Astrocyte (in vitro differentiated cells and primary cell): Measurements from ENCODE around the gene PRMT2. TPM values are rescaled to one million over a fixed set of nuclear protein-coding genes. Genes with fewer than 3 reads are reported as not detected.
A peak's percentile ranks its signal among the peaks of the same experiment; 100 is the strongest.

Experiments used
- DNase-seq: peaks from one replicate; pipeline ENCODE4 v3.0.0-alpha.2; 2010; ENCODE audit warnings: low read depth
- FAIRE-seq: peaks from 2 replicates; lab custom pipeline; 2011; peaks lifted over from hg19 to GRCh38; lab: Jason Lieb, UNC
- H2AFZ ChIP-seq: 2 replicates; pipeline ENCODE4 v1.6.0; 2012; ENCODE audit warnings: low read depth, low read length, inconsistent platforms
- H3K27ac ChIP-seq: 2 replicates; pipeline ENCODE4 v1.5.1; 2011; ENCODE audit warnings: low read depth, low read length, inconsistent platforms
- H3K27me3 ChIP-seq: 2 replicates; pipeline ENCODE4 v1.6.0; 2011; ENCODE audit warnings: low read length, inconsistent platforms; ENCODE audit not compliant: insufficient read depth
- H3K36me3 ChIP-seq: 2 replicates; pipeline ENCODE4 v1.5.1; 2011; ENCODE audit warnings: low read length, inconsistent platforms; ENCODE audit not compliant: insufficient read depth
- H3K4me1 ChIP-seq: 2 replicates; pipeline ENCODE4 v1.5.1; 2011; ENCODE audit warnings: low read length, inconsistent platforms; ENCODE audit not compliant: insufficient read depth
- H3K4me2 ChIP-seq: 2 replicates; pipeline ENCODE4 v1.6.0; 2012; ENCODE audit warnings: low read length, inconsistent platforms
- H3K4me3 ChIP-seq: 2 replicates; pipeline ENCODE4 v1.5.1; 2011; ENCODE audit warnings: low read depth, mild to moderate bottlenecking, low read length, inconsistent platforms; ENCODE audit not compliant: insufficient read depth
- H3K79me2 ChIP-seq: 2 replicates; pipeline ENCODE4 v1.6.0; 2012; ENCODE audit warnings: mild to moderate bottlenecking, low read length, inconsistent platforms; ENCODE audit not compliant: insufficient read depth
- H3K9ac ChIP-seq: 2 replicates; pipeline ENCODE4 v1.6.0; 2012; ENCODE audit warnings: mild to moderate bottlenecking, low read length, inconsistent platforms
- H3K9me3 ChIP-seq: 2 replicates; pipeline ENCODE4 v1.5.1; 2012; ENCODE audit warnings: low read depth, mild to moderate bottlenecking, low read length, inconsistent platforms; ENCODE audit not compliant: insufficient read depth
- H4K20me1 ChIP-seq: 2 replicates; pipeline ENCODE4 v1.6.0; 2012; ENCODE audit warnings: low read length, inconsistent platforms; ENCODE audit not compliant: insufficient read depth
- H3K27ac Mint-ChIP-seq: one replicate; pipeline ENCODE4 v1.8.0; 2021; ENCODE audit warnings: mild to moderate bottlenecking, mixed read lengths; ENCODE audit not compliant: unreplicated experiment
- H3K27me3 Mint-ChIP-seq: one replicate; pipeline ENCODE4 v1.8.0; 2021; ENCODE audit warnings: low read depth, mixed read lengths; ENCODE audit not compliant: unreplicated experiment
- H3K36me3 Mint-ChIP-seq: one replicate; pipeline ENCODE4 v1.8.0; 2021; ENCODE audit warnings: low read depth, mixed read lengths; ENCODE audit not compliant: unreplicated experiment
- H3K4me1 Mint-ChIP-seq: one replicate; pipeline ENCODE4 v1.8.0; 2021; ENCODE audit warnings: low read depth, mixed read lengths; ENCODE audit not compliant: unreplicated experiment
- H3K4me3 Mint-ChIP-seq: one replicate; pipeline ENCODE4 v1.8.0; 2021; ENCODE audit warnings: mild to moderate bottlenecking, moderate library complexity, mixed read lengths; ENCODE audit not compliant: unreplicated experiment
- H3K9me3 Mint-ChIP-seq: one replicate; pipeline ENCODE4 v1.8.0; 2021; ENCODE audit warnings: mild to moderate bottlenecking, mixed read lengths; ENCODE audit not compliant: unreplicated experiment
- EZH2 ChIP-seq: IDR thresholded peaks from 2 replicates; pipeline ENCODE4 v1.6.1; 2012; ENCODE audit warnings: mild to moderate bottlenecking, low read length, inconsistent platforms; ENCODE audit not compliant: insufficient read depth
- total RNA-seq: library from RNA; stranded (reverse); gene quantifications from 2 replicates; pipeline ENCODE4 v1.2.1, GENCODE V29; 2021
- TF ChIP-seq, protein P1 (sequence below): IDR thresholded peaks from 2 replicates; pipeline ENCODE4 v1.5.1; 2011; ENCODE audit warnings: low read depth, mild to moderate bottlenecking, inconsistent platforms, low read length, moderate library complexity; ENCODE audit not compliant: insufficient read depth

Gene PRMT2
- total RNA-seq, 1 donor from 2014 or later, result 106 TPM

DNA sequence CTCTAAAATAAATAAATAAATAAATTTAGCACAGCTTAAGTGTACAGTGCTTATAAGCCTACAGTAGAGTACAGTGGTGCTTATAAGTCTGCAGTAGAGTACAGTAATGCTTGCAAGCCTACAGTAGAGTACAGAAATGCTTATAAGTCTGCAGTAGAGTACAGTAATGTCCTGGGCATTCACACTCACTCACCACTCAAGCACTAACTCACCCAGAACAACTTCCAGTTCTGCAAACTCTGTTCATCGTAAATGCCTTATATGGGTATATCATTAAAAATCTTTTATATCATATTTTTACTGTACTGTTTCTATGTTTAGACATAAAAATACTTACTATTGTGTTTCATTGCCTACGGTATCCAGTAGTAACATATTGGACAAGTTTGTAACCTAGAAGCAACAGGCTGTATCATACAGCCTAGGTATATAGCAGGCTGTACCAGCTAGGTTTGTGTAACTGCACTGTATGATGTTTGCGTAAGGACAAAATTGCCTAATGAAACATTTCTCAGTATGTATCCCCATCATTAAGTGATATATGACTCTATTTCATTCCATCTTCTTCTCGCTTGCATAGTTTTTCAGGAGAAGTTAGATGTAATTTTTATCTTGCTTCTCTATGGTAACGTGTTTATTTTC is 16.6 kb upstream of the PRMT2 start:
- Histone ChIP-seq H3K27ac (no peak overlapping the region), H2AFZ (no peak overlapping the region), H3K27me3 (no peaks in the 10 kb centered on the region), H3K36me3 (no peaks in the 10 kb centered on the region), H4K20me1 (no peaks in the 10 kb centered on the region), H3K4me2 (no peak overlapping the region), H3K9me3 (peaks cover 4% of the 10 kb centered on the region), H3K79me2 (no peaks in the 10 kb centered on the region), H3K9ac (no peak overlapping the region), H3K4me1 (peaks cover 11% of the 10 kb centered on the region), H3K4me3 (no peak overlapping the region)
- Mint-ChIP-seq H3K4me3 (no peak overlapping the region), H3K27ac (peak overlapping the region; percentile 87), H3K36me3 (no peaks in the 10 kb centered on the region), H3K4me1 (peaks cover 23% of the 10 kb centered on the region), H3K9me3 (peaks cover 10% of the 10 kb centered on the region), H3K27me3 (no peaks in the 10 kb centered on the region)
- no peak for TF ChIP-seq EZH2
- TF ChIP-seq, protein P1, sequence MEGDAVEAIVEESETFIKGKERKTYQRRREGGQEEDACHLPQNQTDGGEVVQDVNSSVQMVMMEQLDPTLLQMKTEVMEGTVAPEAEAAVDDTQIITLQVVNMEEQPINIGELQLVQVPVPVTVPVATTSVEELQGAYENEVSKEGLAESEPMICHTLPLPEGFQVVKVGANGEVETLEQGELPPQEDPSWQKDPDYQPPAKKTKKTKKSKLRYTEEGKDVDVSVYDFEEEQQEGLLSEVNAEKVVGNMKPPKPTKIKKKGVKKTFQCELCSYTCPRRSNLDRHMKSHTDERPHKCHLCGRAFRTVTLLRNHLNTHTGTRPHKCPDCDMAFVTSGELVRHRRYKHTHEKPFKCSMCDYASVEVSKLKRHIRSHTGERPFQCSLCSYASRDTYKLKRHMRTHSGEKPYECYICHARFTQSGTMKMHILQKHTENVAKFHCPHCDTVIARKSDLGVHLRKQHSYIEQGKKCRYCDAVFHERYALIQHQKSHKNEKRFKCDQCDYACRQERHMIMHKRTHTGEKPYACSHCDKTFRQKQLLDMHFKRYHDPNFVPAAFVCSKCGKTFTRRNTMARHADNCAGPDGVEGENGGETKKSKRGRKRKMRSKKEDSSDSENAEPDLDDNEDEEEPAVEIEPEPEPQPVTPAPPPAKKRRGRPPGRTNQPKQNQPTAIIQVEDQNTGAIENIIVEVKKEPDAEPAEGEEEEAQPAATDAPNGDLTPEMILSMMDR, result no peak
- no peak for DNase-seq
- FAIRE-seq, result no peak

DNA sequence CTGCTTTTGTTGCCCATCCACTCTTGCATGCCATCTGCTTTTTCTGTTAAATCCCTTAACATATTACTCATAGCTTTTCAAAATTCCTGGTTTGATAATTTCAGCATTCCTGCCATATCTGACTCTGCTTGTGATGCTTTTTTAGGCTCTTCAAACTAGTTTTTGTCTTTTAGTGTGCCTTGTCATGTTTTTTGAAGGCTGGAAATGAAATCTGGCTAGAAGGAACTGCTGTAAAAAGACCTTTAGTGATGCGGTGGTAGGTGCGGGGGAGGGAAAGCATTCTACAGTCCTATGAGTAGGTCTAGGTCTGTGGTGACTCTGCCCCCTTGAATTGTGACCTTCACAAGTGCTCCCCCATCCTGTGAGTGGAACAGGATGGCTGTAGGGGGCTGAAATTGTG is 15.6 kb upstream of the PRMT2 start:
- DNase-seq, result no peak

DNA sequence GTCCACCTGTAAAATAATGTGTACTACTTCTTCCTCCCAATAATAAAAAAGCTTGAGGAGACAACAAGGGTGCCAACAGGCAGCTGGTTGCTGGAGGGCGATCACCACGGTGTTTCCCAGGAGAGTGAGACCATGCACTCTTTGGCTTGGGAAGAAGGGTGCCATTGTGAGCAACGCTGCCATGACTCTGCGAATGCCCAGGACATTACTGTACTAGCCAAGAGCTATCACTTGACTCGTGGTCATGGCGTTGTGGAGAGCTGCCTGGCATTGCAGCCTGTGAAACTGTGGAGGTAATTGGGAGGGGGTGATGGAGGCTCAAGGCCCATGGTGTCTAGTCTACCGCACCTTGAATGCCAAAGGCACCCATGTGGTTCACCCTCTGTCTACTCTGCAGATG is 14.6 kb upstream of the PRMT2 start:
- Histone ChIP-seq H3K4me2 (no peak overlapping the region), H3K79me2 (no peaks in the 10 kb centered on the region), H3K9ac (no peak overlapping the region), H3K27me3 (no peaks in the 10 kb centered on the region), H2AFZ (no peak overlapping the region), H3K9me3 (peaks cover 8% of the 10 kb centered on the region), H4K20me1 (no peaks in the 10 kb centered on the region), H3K4me1 (peaks cover 11% of the 10 kb centered on the region), H3K27ac (no peak overlapping the region), H3K4me3 (no peak overlapping the region), H3K36me3 (no peaks in the 10 kb centered on the region)
- Mint-ChIP-seq H3K27me3 (no peaks in the 10 kb centered on the region), H3K4me3 (no peak overlapping the region), H3K36me3 (peaks cover 6% of the 10 kb centered on the region), H3K4me1 (peaks cover 23% of the 10 kb centered on the region), H3K9me3 (peaks cover 14% of the 10 kb centered on the region), H3K27ac (peak overlapping the region; percentile 53)
- TF ChIP-seq EZH2, result no peak
- TF ChIP-seq, protein P1, result no peak
- FAIRE-seq (no peak), DNase-seq (no peak)

More for the DNA sequence above, 15.6 kb upstream of the PRMT2 start:
- TF ChIP-seq EZH2, result no peak
- TF ChIP-seq, protein P1, result no peak
- Mint-ChIP-seq H3K4me3 (no peak overlapping the region), H3K4me1 (peaks cover 23% of the 10 kb centered on the region), H3K9me3 (peaks cover 9% of the 10 kb centered on the region), H3K27me3 (no peaks in the 10 kb centered on the region), H3K27ac (peak overlapping the region; percentile 87), H3K36me3 (no peaks in the 10 kb centered on the region)
- no peak for FAIRE-seq
- H3K79me2 ChIP-seq, result no peaks in the 10 kb centered on the region
- peak overlapping the region; percentile 19 for H3K4me2 ChIP-seq
- no peaks in the 10 kb centered on the region for H4K20me1 ChIP-seq
- H3K4me3 ChIP-seq, result no peak overlapping the region
- H3K27ac ChIP-seq, result no peak overlapping the region
- no peaks in the 10 kb centered on the region for H3K27me3 ChIP-seq
- no peak overlapping the region for H3K9ac ChIP-seq
- H2AFZ ChIP-seq, result no peak overlapping the region
- H3K9me3 ChIP-seq, result peaks cover 4% of the 10 kb centered on the region
- H3K36me3 ChIP-seq, result no peaks in the 10 kb centered on the region
- peaks cover 11% of the 10 kb centered on the region for H3K4me1 ChIP-seq
